Measurements from ENCODE around the gene SH3YL1. TPM values are rescaled to one million over a fixed set of nuclear protein-coding genes. Genes with fewer than 3 reads are reported as not detected.

The SH3YL1 gene
- total RNA-seq, 1 experiment from 2014 or later, result 97.0 TPM

DNA sequence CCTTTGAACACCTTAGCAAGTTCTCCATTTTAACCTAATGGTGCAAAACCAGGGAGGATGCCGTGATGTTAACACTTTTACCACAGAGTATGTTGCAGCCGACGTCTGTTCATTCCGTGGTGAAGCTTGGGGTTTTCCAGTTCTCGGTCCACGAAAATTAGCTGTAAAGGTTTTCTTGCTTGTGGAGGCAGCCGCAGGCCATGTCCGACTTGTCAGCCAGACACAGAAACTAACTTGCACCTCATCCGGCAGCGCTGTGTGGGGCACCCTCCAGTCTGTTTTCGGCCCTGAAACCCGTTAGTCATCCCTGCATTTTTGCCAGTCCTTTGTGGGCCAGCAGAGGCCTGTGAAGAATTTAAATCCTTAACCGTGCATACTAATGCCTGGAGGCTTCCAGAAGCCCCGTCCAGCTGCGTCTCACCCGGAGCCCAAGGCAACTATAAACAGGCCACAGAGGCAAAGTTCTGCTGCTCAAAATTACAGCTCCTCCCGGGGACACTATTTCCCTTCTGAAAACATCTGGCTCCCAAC is 70.6 kb downstream of the SH3YL1 start:
- Mint-ChIP-seq H3K36me3 (ENCODE audit: insufficient read depth, unreplicated experiment) (no peaks in the 10 kb centered on the region), H3K27me3 (ENCODE audit: unreplicated experiment) (no peaks in the 10 kb centered on the region), H3K9me3 (ENCODE audit: low read depth, unreplicated experiment) (peaks cover 14% of the 10 kb centered on the region), H3K4me3 (ENCODE audit: low read depth, unreplicated experiment) (no peak overlapping the region), H3K4me1 (ENCODE audit: low read depth, unreplicated experiment) (no peaks in the 10 kb centered on the region), H3K27ac (ENCODE audit: unreplicated experiment) (no peak overlapping the region)
- no peak for DNase-seq
- TF ChIP-seq, protein P1, sequence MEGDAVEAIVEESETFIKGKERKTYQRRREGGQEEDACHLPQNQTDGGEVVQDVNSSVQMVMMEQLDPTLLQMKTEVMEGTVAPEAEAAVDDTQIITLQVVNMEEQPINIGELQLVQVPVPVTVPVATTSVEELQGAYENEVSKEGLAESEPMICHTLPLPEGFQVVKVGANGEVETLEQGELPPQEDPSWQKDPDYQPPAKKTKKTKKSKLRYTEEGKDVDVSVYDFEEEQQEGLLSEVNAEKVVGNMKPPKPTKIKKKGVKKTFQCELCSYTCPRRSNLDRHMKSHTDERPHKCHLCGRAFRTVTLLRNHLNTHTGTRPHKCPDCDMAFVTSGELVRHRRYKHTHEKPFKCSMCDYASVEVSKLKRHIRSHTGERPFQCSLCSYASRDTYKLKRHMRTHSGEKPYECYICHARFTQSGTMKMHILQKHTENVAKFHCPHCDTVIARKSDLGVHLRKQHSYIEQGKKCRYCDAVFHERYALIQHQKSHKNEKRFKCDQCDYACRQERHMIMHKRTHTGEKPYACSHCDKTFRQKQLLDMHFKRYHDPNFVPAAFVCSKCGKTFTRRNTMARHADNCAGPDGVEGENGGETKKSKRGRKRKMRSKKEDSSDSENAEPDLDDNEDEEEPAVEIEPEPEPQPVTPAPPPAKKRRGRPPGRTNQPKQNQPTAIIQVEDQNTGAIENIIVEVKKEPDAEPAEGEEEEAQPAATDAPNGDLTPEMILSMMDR (IDR thresholded peaks at IDR 0.05; ENCODE audit: unreplicated experiment), result no peak
- intact Hi-C loops (cut with micrococcal nuclease; ENCODE audit: unreplicated experiment), result no loop called here
- CTCF ChIA-PET, result no interaction called here
- BruUV-seq (replicated peaks), result no TSS peak

DNA sequence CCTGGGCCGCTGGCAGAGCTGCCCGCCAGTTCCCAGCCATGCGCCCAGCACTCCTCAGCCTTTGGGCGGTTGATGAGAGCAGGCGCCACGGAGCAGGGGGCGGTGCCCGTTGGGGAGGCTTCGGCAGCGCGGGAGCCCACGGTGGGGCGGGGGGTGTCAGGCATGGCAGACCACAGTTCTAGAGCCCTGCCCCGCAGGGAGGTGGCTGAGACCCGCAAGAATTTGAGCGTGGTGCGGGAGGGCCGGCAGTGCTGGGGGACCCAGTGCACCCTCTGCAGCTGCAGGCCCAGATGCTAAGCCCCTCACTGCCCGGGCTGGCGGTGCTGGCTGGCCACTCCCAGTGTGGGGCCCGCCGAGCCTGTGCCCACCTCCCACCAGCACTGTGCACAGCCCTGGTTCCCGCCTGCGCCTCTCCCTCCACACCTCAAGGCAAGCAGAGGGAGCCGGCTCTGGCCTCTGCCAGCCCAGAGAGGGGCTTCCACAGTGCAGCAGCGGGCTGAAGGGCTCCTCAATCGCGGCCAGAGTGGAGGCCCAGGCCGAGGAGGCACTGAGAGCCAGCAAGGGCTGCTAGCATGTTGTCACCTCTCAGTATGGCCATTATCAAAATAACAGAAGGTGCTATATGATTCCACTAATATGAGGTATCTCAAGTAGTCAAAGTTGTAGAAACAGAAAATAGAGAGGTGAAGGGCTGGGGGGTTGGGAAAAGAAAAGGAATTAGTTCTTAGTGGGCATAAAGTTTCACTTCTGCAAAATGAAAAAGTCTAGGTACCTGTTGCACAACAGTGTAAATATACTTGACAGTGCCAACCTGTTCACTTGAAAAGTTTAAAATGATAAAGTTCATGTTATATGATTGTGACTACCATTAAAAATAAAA is 72.3 kb downstream of the SH3YL1 start:
- DNase-seq, result no peak
- Mint-ChIP-seq H3K27me3 (ENCODE audit: unreplicated experiment) (no peaks in the 10 kb centered on the region), H3K36me3 (ENCODE audit: insufficient read depth, unreplicated experiment) (no peaks in the 10 kb centered on the region), H3K4me3 (ENCODE audit: low read depth, unreplicated experiment) (no peak overlapping the region), H3K4me1 (ENCODE audit: low read depth, unreplicated experiment) (no peaks in the 10 kb centered on the region), H3K27ac (ENCODE audit: unreplicated experiment) (no peak overlapping the region), H3K9me3 (ENCODE audit: low read depth, unreplicated experiment) (peaks cover 18% of the 10 kb centered on the region)
- TF ChIP-seq, protein P1 (IDR thresholded peaks at IDR 0.05; ENCODE audit: unreplicated experiment), result no peak
- intact Hi-C loops (cut with micrococcal nuclease; ENCODE audit: unreplicated experiment), result no loop called here
- no TSS peak for BruUV-seq (replicated peaks)
- CTCF ChIA-PET, result no interaction called here

DNA sequence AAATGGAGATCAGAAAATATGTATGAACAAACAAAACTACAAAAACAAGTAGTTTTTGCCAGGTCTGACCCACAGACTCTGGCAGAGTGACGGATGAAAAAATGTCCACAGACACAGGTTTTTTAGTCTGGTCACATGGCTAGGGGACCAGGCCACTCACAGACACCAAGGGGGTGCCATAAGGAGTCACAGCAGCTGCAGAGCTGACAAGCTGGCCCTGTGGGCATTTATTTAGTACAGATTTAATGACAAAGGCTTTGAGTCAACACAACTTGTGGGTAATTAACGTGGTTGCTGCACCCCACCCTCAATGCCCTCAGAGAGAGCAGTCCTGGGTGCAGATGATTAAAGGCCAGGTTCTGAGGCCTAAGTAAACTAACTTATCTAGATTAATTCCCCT is 76.0 kb downstream of the SH3YL1 start:
- intact Hi-C loops (cut with micrococcal nuclease; ENCODE audit: unreplicated experiment), result no loop called here
- Mint-ChIP-seq H3K36me3 (ENCODE audit: insufficient read depth, unreplicated experiment) (no peaks in the 10 kb centered on the region), H3K4me1 (ENCODE audit: low read depth, unreplicated experiment) (no peaks in the 10 kb centered on the region), H3K4me3 (ENCODE audit: low read depth, unreplicated experiment) (no peak overlapping the region), H3K27me3 (ENCODE audit: unreplicated experiment) (no peaks in the 10 kb centered on the region), H3K27ac (ENCODE audit: unreplicated experiment) (no peak overlapping the region), H3K9me3 (ENCODE audit: low read depth, unreplicated experiment) (peaks cover 9% of the 10 kb centered on the region)
- DNase-seq, result no peak
- TF ChIP-seq, protein P1 (IDR thresholded peaks at IDR 0.05; ENCODE audit: unreplicated experiment), result no peak
- CTCF ChIA-PET, result no interaction called here
- no TSS peak for BruUV-seq (replicated peaks)

DNA sequence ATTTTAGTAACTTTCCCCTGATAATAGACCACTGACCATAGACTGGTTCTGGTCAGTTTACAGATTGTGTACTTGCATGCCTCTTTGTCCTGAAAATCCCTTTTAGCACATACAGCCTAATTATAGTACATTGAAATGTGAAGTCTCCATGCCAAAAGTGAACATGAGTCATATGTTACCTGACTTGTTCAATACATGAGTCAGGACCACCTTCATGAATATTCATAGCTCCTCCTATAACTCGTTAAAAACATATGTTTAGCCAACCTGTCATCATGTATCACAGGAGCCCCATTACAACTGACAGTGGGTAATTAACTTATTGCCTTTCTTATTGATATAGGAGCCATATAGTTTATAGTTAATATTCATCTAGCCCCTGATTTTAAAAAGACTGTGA is 78.6 kb downstream of the SH3YL1 start:
- no peak overlapping the region for H3K27ac Mint-ChIP-seq (ENCODE audit: unreplicated experiment)
- intact Hi-C loops (cut with micrococcal nuclease; ENCODE audit: unreplicated experiment), result no loop called here
- TF ChIP-seq, protein P1 (IDR thresholded peaks at IDR 0.05; ENCODE audit: unreplicated experiment), result no peak
- CTCF ChIA-PET, result no interaction called here
- no peaks in the 10 kb centered on the region for H3K4me1 Mint-ChIP-seq (ENCODE audit: low read depth, unreplicated experiment)
- H3K27me3 Mint-ChIP-seq (ENCODE audit: unreplicated experiment), result no peaks in the 10 kb centered on the region
- no TSS peak for BruUV-seq (replicated peaks)
- H3K4me3 Mint-ChIP-seq (ENCODE audit: low read depth, unreplicated experiment), result no peak overlapping the region
- H3K9me3 Mint-ChIP-seq (ENCODE audit: low read depth, unreplicated experiment), result peaks cover 13% of the 10 kb centered on the region
- no peak for DNase-seq
- H3K36me3 Mint-ChIP-seq (ENCODE audit: insufficient read depth, unreplicated experiment), result no peaks in the 10 kb centered on the region

Data from Calu3 (cell line).